ENCODE results near the gene HIPK4. TPM values are rescaled to one million over a fixed set of nuclear protein-coding genes. Genes with fewer than 3 reads are reported as not detected.

Gene HIPK4
- total and polyA plus RNA-seq, 2 donors from 2014 or later = 0.09 TPM; not detected in 1

DNA sequence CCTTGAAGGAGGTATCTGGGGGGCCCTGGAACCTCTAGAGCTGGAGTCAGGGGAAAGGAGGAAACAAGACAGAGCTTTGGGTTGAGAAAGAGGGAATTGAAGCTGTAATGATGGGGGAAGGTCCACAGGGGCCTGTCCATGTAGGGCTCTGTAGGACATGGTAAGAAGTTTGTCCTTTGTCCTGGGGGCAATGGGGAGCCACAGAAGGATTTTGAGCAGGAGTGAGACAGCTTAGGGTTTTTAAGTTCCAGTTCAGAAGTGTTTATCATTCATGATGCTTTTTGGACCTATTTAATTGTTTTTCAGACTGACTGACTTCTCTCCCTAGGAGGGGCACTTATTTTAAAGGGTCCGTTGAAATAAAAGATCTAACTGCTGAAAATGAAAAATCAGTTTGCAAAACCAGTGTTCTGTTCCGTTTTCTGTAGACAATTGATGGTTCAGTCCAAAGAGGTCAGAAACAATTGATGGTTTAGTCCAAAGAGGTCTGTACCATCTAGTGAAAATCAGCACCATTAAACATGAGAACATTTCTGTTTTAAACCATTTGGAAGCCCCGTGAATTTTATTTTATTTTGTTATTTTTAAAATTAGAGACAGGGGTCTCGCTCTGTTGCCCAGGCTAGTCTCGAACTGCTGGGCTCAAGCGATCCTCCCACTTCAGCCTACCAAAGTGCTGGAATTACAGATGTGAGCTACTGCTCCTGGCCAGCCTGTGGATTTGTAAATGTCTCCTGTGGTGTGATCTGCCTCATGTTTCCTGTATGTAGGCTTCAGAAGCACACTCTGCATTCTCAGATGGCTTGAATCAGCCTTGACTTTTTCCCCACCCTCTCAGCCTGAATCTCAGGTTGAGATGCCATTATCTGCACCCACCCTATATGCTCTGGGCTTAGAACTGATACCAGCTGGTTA, 33.0 kb downstream of the HIPK4 start:
- no peak overlapping the region for H3K9ac ChIP-seq (ENCODE audit: low read length in 3 of 3)
- H3K4me1 ChIP-seq (ENCODE audit: control insufficient read depth in 2 of 3, insufficient read depth in 2 of 3, low read depth in 1 of 3, low read length in 3 of 3) = no peaks in the 10 kb centered on the region
- H3K4me3 ChIP-seq (ENCODE audit: low read length in 3 of 3) = no peak overlapping the region
- peak in 1 of 5 donors; percentile 21 for DNase-seq
- H3K27ac ChIP-seq (ENCODE audit: low read depth in 2 of 2, low read length in 2 of 2) = no peak overlapping the region
- peaks cover 0 to 4% (median 0%) of the 10 kb centered on the region in 3 donors for H3K36me3 ChIP-seq (ENCODE audit: control insufficient read depth in 2 of 3, insufficient read depth in 3 of 3, low read length in 3 of 3)
- H3K27me3 ChIP-seq (ENCODE audit: control insufficient read depth, insufficient read depth, low read length) = no peaks in the 10 kb centered on the region
- TF ChIP-seq, protein P1, sequence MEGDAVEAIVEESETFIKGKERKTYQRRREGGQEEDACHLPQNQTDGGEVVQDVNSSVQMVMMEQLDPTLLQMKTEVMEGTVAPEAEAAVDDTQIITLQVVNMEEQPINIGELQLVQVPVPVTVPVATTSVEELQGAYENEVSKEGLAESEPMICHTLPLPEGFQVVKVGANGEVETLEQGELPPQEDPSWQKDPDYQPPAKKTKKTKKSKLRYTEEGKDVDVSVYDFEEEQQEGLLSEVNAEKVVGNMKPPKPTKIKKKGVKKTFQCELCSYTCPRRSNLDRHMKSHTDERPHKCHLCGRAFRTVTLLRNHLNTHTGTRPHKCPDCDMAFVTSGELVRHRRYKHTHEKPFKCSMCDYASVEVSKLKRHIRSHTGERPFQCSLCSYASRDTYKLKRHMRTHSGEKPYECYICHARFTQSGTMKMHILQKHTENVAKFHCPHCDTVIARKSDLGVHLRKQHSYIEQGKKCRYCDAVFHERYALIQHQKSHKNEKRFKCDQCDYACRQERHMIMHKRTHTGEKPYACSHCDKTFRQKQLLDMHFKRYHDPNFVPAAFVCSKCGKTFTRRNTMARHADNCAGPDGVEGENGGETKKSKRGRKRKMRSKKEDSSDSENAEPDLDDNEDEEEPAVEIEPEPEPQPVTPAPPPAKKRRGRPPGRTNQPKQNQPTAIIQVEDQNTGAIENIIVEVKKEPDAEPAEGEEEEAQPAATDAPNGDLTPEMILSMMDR (IDR thresholded peaks at IDR 0.05; ENCODE audit: borderline replicate concordance, extremely low read depth, insufficient read depth) = no peak
- no peaks in the 10 kb centered on the region for H3K9me3 ChIP-seq (ENCODE audit: control insufficient read depth in 2 of 3, insufficient read depth in 1 of 3, low read length in 3 of 3)
- intact Hi-C loops (cut with DNase I) = no loop called here
- no peak for FAIRE-seq

DNA sequence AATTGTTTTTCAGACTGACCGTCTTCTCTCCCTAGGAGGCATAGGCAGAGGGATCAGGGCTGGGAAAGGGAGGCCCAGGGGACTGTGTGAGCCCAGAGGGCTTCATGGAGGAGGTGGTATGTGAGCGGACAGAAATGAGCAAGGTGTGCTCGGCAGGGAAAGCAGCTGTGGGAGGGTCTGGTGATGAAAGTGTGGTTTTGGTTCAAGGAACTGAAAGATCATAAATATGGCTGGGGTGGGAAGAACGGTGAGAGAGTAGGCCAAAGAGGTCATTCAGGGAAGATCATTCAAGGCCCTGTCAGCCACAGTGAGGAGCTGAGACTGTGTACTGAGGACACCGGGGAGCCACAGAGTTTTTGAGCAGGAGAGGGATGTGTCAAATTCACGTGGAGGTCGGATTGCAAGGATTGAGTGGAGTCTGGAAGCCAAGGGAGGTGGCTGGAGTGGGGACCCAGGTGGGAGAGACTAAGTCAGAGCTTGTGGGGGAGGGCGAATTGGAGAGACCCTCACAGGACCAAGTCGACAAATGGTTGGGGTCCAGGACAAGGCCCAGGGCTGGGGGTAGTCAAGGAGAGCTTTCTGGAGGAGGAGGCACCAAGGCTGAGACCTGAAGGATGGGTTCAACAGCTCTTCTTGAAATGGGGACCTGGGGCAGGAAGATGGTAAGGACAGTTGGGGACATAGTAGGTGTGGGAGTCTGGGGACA, 33.9 kb downstream of the HIPK4 start:
- no peaks in the 10 kb centered on the region for H3K4me1 ChIP-seq (ENCODE audit: control insufficient read depth in 2 of 3, insufficient read depth in 2 of 3, low read depth in 1 of 3, low read length in 3 of 3)
- peaks cover 0 to 4% (median 0%) of the 10 kb centered on the region in 3 donors for H3K36me3 ChIP-seq (ENCODE audit: control insufficient read depth in 2 of 3, insufficient read depth in 3 of 3, low read length in 3 of 3)
- H3K9me3 ChIP-seq (ENCODE audit: control insufficient read depth in 2 of 3, insufficient read depth in 1 of 3, low read length in 3 of 3) = no peaks in the 10 kb centered on the region
- H3K27me3 ChIP-seq (ENCODE audit: control insufficient read depth, insufficient read depth, low read length) = no peaks in the 10 kb centered on the region
- DNase-seq (no peak), FAIRE-seq (no peak)
- H3K4me3 ChIP-seq (ENCODE audit: low read length in 3 of 3) = no peak overlapping the region
- TF ChIP-seq, protein P1 (IDR thresholded peaks at IDR 0.05; ENCODE audit: borderline replicate concordance, extremely low read depth, insufficient read depth) = no peak
- no peak overlapping the region for H3K9ac ChIP-seq (ENCODE audit: low read length in 3 of 3)
- no peak overlapping the region for H3K27ac ChIP-seq (ENCODE audit: low read depth in 2 of 2, low read length in 2 of 2)
- intact Hi-C loops (cut with DNase I) = no loop called here

DNA sequence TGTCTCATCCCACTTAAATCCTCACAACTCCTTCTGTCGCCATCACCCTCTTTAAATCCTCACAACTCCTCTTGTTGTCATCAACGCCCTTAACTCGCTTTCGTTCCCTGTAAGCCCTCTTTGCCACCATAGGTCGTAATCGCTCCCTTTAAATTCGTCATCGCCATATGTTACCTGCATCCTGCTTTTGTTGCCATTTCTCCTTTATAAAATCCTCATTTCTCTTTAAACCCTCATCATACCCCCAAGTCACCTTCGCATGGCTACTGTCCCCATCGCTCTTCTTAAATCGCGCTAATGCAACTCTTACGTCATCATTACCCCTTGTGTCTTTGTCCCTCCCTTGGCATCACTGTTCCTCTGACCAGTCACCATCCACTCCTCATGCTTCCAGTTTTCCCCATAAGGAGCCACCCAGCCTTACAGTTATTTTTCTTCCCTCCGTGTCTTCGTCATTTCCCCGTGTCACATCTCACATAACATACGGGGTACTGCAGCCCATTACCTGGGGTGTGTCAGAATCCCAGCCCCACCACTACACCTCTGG, 40.9 kb downstream of the HIPK4 start:
- peak in 3 of 5 donors; percentile 26 to 67 (median 54) for DNase-seq
- peaks cover 0 to 3% (median 0%) of the 10 kb centered on the region in 3 donors for H3K36me3 ChIP-seq (ENCODE audit: control insufficient read depth in 2 of 3, insufficient read depth in 3 of 3, low read length in 3 of 3)
- intact Hi-C loops (cut with DNase I) = no loop called here
- FAIRE-seq = no peak
- TF ChIP-seq, protein P1 (IDR thresholded peaks at IDR 0.05; ENCODE audit: borderline replicate concordance, extremely low read depth, insufficient read depth) = no peak
- H3K4me3 ChIP-seq (ENCODE audit: low read length in 3 of 3) = peak overlapping the region; percentile 92 to 100 (median 99)
- H3K27ac ChIP-seq (ENCODE audit: low read depth in 2 of 2, low read length in 2 of 2) = no peak overlapping the region
- no peaks in the 10 kb centered on the region for H3K9me3 ChIP-seq (ENCODE audit: control insufficient read depth in 2 of 3, insufficient read depth in 1 of 3, low read length in 3 of 3)
- H3K27me3 ChIP-seq (ENCODE audit: control insufficient read depth, insufficient read depth, low read length) = no peaks in the 10 kb centered on the region
- peaks cover 0 to 10% (median 4%) of the 10 kb centered on the region in 3 donors for H3K4me1 ChIP-seq (ENCODE audit: control insufficient read depth in 2 of 3, insufficient read depth in 2 of 3, low read depth in 1 of 3, low read length in 3 of 3)
- H3K9ac ChIP-seq (ENCODE audit: low read length in 3 of 3) = peak overlapping the region; percentile 51 to 99 (median 99)

Data from kidney (tissue), 14 donors.